Measurements from ENCODE around the gene PHLDA1. TPM values are rescaled to one million over a fixed set of nuclear protein-coding genes. Genes with fewer than 3 reads are reported as not detected.
A peak's percentile ranks its signal among the peaks of the same experiment; 100 is the strongest.

The PHLDA1 gene
- total and polyA plus RNA-seq, 2 of the 13 experiments (the other 11 are each of a cell fraction or from before 2014, with no cell fraction given), result 33.8 to 41.0 TPM

DNA sequence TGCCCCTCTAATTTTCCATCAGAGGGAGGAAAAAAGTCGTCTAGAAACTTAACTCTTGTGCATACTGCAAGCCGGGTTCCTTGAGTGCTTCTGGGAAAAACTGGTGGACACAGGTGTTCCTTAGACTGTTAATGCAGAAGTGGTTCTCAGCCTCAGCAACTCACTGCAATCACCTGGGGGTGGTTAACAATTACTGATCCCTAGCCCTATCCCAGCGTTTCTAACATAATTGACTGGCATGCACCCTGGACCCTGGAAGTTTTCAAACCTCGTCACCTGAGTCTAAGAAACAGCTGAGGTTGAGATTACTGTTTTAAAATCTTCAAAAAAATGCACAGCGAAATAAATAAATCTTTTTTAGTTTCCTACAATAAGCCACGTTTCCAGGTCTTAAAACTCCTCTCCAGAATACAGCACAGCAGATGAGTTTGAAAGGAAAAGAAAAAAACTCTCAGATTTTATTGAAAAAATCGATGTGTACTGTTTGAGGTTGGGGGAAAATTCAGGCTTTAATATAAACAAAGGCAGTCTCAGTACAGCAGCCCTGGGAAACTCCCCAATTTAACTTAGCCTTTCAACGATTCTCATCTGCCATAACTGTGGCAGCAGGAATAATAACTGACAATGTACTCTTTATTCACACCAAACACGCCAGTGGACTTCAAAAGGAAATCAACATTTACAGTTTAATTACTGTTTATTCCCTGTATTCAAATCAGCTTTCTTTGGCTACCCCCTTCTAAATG lies 45.4 kb downstream of the PHLDA1 start (continued):
- no peak for TF ChIP-seq SETDB1 (CRISPR knock-in tag; IDR thresholded peaks at IDR 0.05; ENCODE audit: borderline replicate concordance)

DNA sequence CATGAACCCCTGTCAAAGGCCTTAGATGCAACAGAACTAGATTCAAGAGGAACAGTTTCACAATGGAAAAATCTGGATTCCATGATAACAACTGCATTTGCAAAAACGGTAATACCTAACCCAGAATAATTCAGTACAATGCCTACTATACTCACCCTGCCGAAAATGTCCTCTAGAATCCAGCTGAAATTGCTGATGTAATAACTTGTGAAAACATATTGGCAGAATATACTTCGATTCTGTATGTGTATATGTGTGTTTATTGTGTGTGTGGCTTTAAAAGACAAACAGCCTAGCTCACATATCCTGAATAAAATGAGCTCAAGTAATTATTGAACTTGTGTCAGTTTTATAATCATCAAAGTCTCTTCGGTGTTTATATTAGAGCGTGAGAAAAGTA lies 46.0 kb downstream of the PHLDA1 start:
- intact Hi-C loops (cut with micrococcal nuclease; ENCODE audit: unreplicated experiment), result loop anchor here (10.0 kb wide), 1 partner anchor 1551 kb away; no protein-coding TSS in a partner anchor
- 68% methylated on average over 5 of the region's 5 CpGs for WGBS (ENCODE audit: low lambda C conversion rate)
- ChIA-PET CTCF (ENCODE audit: low intra/inter-chr PET ratio, low total read pairs) (no interaction called here), POLR2A (interaction anchor here (1.3 kb wide), 1 partner anchor 46 kb away, joined by 9 read pairs; the partner anchor contains the start of gene PHLDA1)
- Histone ChIP-seq H3K4me1 (ENCODE audit: insufficient read depth, low read length) (peaks cover 75% of the 10 kb centered on the region), H2AFZ (ENCODE audit: low read length) (no peak overlapping the region), H4K20me1 (ENCODE audit: insufficient read depth, low read length) (no peaks in the 10 kb centered on the region), H3K4me2 (ENCODE audit: low read depth, low read length) (peak overlapping the region; percentile 65), H3K27me3 (ENCODE audit: control insufficient read depth in 1 of 2, insufficient read depth in 2 of 2, low read length in 2 of 2) (no peaks in the 10 kb centered on the region), H3K9me3 (ENCODE audit: low read length) (no peaks in the 10 kb centered on the region), H3K9ac (ENCODE audit: insufficient read depth, low read depth, low read length) (peak overlapping the region; percentile 48; the same call in 1 of the 2 replicates), H3K79me2 (ENCODE audit: insufficient read depth, low read length) (no peaks in the 10 kb centered on the region), H3K27ac (ENCODE audit: extremely low read length, insufficient read depth, low read length) (peak overlapping the region; percentile 64), H3K4me3 (replicated peaks in 1 of 3; ENCODE audit: insufficient read depth in 1 of 3, low read depth in 2 of 3, low read length in 3 of 3) (no peak overlapping the region), H3K36me3 (replicated peaks in 1 of 2; ENCODE audit: control insufficient read depth in 1 of 2, insufficient read depth in 2 of 2, low read length in 2 of 2) (no peaks in the 10 kb centered on the region)
- in situ Hi-C loops (cut with HindIII; ENCODE audit: extremely low pct_ligation_motif_present, low pct_unique_long_range_greater_than_20kb), result no loop called here
- BruUV-seq (replicated peaks), result no TSS peak
- DNase-seq (ENCODE audit: low spot score) (no peak), ATAC-seq (no peak), FAIRE-seq (no peak)
- TF ChIP-seq, protein P1, sequence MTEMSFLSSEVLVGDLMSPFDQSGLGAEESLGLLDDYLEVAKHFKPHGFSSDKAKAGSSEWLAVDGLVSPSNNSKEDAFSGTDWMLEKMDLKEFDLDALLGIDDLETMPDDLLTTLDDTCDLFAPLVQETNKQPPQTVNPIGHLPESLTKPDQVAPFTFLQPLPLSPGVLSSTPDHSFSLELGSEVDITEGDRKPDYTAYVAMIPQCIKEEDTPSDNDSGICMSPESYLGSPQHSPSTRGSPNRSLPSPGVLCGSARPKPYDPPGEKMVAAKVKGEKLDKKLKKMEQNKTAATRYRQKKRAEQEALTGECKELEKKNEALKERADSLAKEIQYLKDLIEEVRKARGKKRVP (CRISPR knock-in tag; IDR thresholded peaks at IDR 0.05), result peak; percentile 55 to 68; a peak in 3 of 4 replicates
- TF ChIP-seq HOXD1 (CRISPR knock-in tag; IDR thresholded peaks at IDR 0.05), result no peak
